H1 (cell line): ENCODE data around the gene ZNF175. TPM values are rescaled to one million over a fixed set of nuclear protein-coding genes. Genes with fewer than 3 reads are reported as not detected.

Experiments
- CTCF ChIA-PET: fragments of 300-600 bp; sonication (Branson Sonifier 250); formaldehyde crosslinking; loops from one replicate; lab custom pipeline; 2021; ENCODE audit not compliant: partially characterized antibody; lab: Charles Lee
- POLR2A ChIA-PET: fragments of 300-600 bp; sonication (Branson Sonifier 250); formaldehyde crosslinking; loops from one replicate; lab custom pipeline; 2021; ENCODE audit warnings: inconsistent platforms; ENCODE audit not compliant: partially characterized antibody; lab: Charles Lee
- DNase-seq, 2 experiments: peaks; one replicate each; pipeline versions ENCODE4 v3.0.0 to v3.0.0-alpha.2; 2010 to 2022; ENCODE audit warnings: low spot score in 2 of 2, low read depth in 1 of 2, mixed read lengths in 1 of 2
- FAIRE-seq: peaks from 2 replicates; lab custom pipeline; 2011; peaks lifted over from hg19 to GRCh38; lab: Jason Lieb, UNC
- H2AFZ ChIP-seq: 2 replicates; pipeline ENCODE4 v1.8.1; 2012; ENCODE audit warnings: low read length, inconsistent platforms
- H2AK5ac ChIP-seq: 2 replicates; pipeline ENCODE4 v1.6.1; 2013; ENCODE audit warnings: low read depth, low read length
- H2BK120ac ChIP-seq: replicated peaks from 2 replicates; pipeline ENCODE3; 2013; ENCODE audit warnings: low read depth, low read length, inconsistent platforms
- H2BK12ac ChIP-seq: 2 replicates; pipeline ENCODE4 v1.6.1; 2013; ENCODE audit warnings: low read depth, low read length
- H2BK15ac ChIP-seq: 2 replicates; pipeline ENCODE4 v1.6.1; 2013; ENCODE audit warnings: low read length
- H2BK20ac ChIP-seq: 2 replicates; pipeline ENCODE4 v1.6.1; 2013; ENCODE audit warnings: low read length
- H2BK5ac ChIP-seq: 2 replicates; pipeline ENCODE4 v1.6.1; 2013; ENCODE audit warnings: low read depth, low read length
- H3K14ac ChIP-seq: 2 replicates; pipeline ENCODE4 v1.6.1; 2013; ENCODE audit warnings: inconsistent platforms; ENCODE audit not compliant: insufficient read length
- H3K18ac ChIP-seq: 2 replicates; pipeline ENCODE4 v1.6.1; 2013; ENCODE audit warnings: low read length; ENCODE audit errors: extremely low read depth
- H3K23ac ChIP-seq: 2 replicates; pipeline ENCODE4 v1.6.1; 2013; ENCODE audit warnings: inconsistent platforms; ENCODE audit not compliant: insufficient read length
- H3K23me2 ChIP-seq: 2 replicates; pipeline ENCODE4 v1.6.1; 2013; ENCODE audit warnings: low read depth, low read length
- H3K27ac ChIP-seq: 2 replicates; pipeline ENCODE4 v1.6.1; 2011; ENCODE audit warnings: low read depth, low read length, inconsistent platforms
- H3K27me3 ChIP-seq, 4 experiments: replicated peaks in 1 of 4; 1 replicate in 1 of 4; 2 replicates in 3 of 4; pipeline versions ENCODE4 v1.6.1 to v1.8.1; 2011 to 2013; ENCODE audit warnings: low read length in 3 of 4, mild to moderate bottlenecking in 3 of 4, inconsistent platforms in 2 of 4, mixed read lengths in 2 of 4, moderate library complexity in 1 of 4; ENCODE audit not compliant: control insufficient read depth in 3 of 4, insufficient read depth in 3 of 4; ENCODE audit errors: extremely low read depth in 1 of 4
- H3K36me3 ChIP-seq, 4 experiments: 2 replicates each; pipeline versions ENCODE4 v1.6.1 to v1.8.1; 2011 to 2013; ENCODE audit warnings: mild to moderate bottlenecking in 4 of 4, low read length in 3 of 4, moderate library complexity in 2 of 4, control low read depth in 1 of 4, inconsistent platforms in 1 of 4; ENCODE audit not compliant: insufficient read depth in 4 of 4, control insufficient read depth in 2 of 4
- H3K4ac ChIP-seq: replicated peaks from 2 replicates; pipeline ENCODE3; 2013; ENCODE audit warnings: low read length, low read depth, mixed read lengths, inconsistent platforms; ENCODE audit not compliant: insufficient read length
- H3K4me1 ChIP-seq, 4 experiments: replicated peaks in 1 of 4; 1 replicate in 1 of 4; 2 replicates in 3 of 4; pipeline versions ENCODE4 v1.6.1 to v1.8.1; 2011 to 2013; ENCODE audit warnings: low read length in 3 of 4, inconsistent platforms in 2 of 4, mixed read lengths in 1 of 4; ENCODE audit not compliant: insufficient read depth in 4 of 4, control insufficient read depth in 3 of 4
- H3K4me2 ChIP-seq, 2 experiments: 2 replicates each; pipeline versions ENCODE4 v1.6.1 to v1.8.1; 2011 to 2013; ENCODE audit warnings: low read depth in 2 of 2, low read length in 2 of 2, control low read depth in 1 of 2, inconsistent platforms in 1 of 2, mild to moderate bottlenecking in 1 of 2; ENCODE audit not compliant: insufficient read depth in 1 of 2
- H3K4me3 ChIP-seq, 4 experiments: fragments of 200-600, 300-600 bp in 1 of 4; sonication (generic), shearing (Covaris generic), sonication (Bioruptor Twin) in 1 of 4; 2 replicates each; pipeline versions ENCODE4 v1.5.1 to v1.8.1; 2011 to 2016; ENCODE audit warnings: low read length in 4 of 4, low read depth in 3 of 4, control low read depth in 2 of 4, inconsistent platforms in 2 of 4, mild to moderate bottlenecking in 2 of 4, mixed read lengths in 1 of 4, moderate library complexity in 1 of 4; ENCODE audit not compliant: insufficient read depth in 2 of 4; ENCODE audit errors: extremely low read depth in 1 of 4
- H3K56ac ChIP-seq: replicated peaks from 2 replicates; pipeline ENCODE3; 2013; ENCODE audit warnings: low read depth, mild to moderate bottlenecking, mixed read lengths, low read length, inconsistent platforms; ENCODE audit not compliant: insufficient read length
- H3K79me1 ChIP-seq: 2 replicates; pipeline ENCODE4 v1.6.1; 2013; ENCODE audit warnings: low read depth, low read length, control low read depth
- H3K79me2 ChIP-seq, 2 experiments: 2 replicates each; pipeline versions ENCODE4 v1.6.1 to v1.8.1; 2012 to 2013; ENCODE audit warnings: low read length in 2 of 2, mild to moderate bottlenecking in 2 of 2, inconsistent platforms in 1 of 2; ENCODE audit not compliant: insufficient read depth in 2 of 2, control insufficient read depth in 1 of 2
- H3K9ac ChIP-seq, 4 experiments: replicated peaks in 1 of 4; 1 replicate in 1 of 4; 2 replicates in 3 of 4; pipeline versions ENCODE4 v1.6.1 to v1.8.1; 2011 to 2013; ENCODE audit warnings: low read depth in 3 of 4, low read length in 3 of 4, control low read depth in 2 of 4, mild to moderate bottlenecking in 2 of 4, moderate library complexity in 2 of 4, inconsistent platforms in 1 of 4; ENCODE audit errors: extremely low read depth in 1 of 4
- H3K9me3 ChIP-seq, 2 experiments: 2 replicates each; pipeline versions ENCODE4 v1.6.1 to v1.8.1; 2012 to 2013; ENCODE audit warnings: mild to moderate bottlenecking in 2 of 2, moderate library complexity in 2 of 2, control low read depth in 1 of 2, inconsistent platforms in 1 of 2, low read depth in 1 of 2, low read length in 1 of 2, mixed read lengths in 1 of 2; ENCODE audit not compliant: insufficient read depth in 2 of 2
- H4K20me1 ChIP-seq, 2 experiments: replicated peaks in 1 of 2; 2 replicates each; pipeline versions ENCODE3 to v1.8.1; 2011 to 2013; ENCODE audit warnings: inconsistent platforms in 2 of 2, low read length in 2 of 2, mild to moderate bottlenecking in 1 of 2; ENCODE audit not compliant: insufficient read depth in 2 of 2, control insufficient read depth in 1 of 2
- H4K5ac ChIP-seq: 2 replicates; pipeline ENCODE4 v1.6.1; 2013; ENCODE audit warnings: low read length, low read depth, mixed read lengths, inconsistent platforms; ENCODE audit not compliant: insufficient read length
- H4K8ac ChIP-seq: 2 replicates; pipeline ENCODE4 v1.8.0; 2013; ENCODE audit warnings: mild to moderate bottlenecking, moderate library complexity, low read length, inconsistent platforms; ENCODE audit not compliant: insufficient read depth; ENCODE audit errors: extremely low read depth
- H4K91ac ChIP-seq: replicated peaks from 2 replicates; pipeline ENCODE3; 2013; ENCODE audit warnings: low read length, mixed read lengths, inconsistent platforms; ENCODE audit not compliant: insufficient read length
- RFX5 ChIP-seq: IDR thresholded peaks from 2 replicates; pipeline ENCODE4 v1.6.1; 2011; ENCODE audit warnings: low read depth, low read length, improper control_type of control experiment, borderline replicate concordance
- TEAD4 ChIP-seq: IDR thresholded peaks from 2 replicates; pipeline ENCODE4 v1.6.1; 2012; ENCODE audit warnings: low read depth, low read length, inconsistent platforms, mixed read lengths
- ZNF274 ChIP-seq: IDR thresholded peaks from 2 replicates; pipeline ENCODE4 v1.7.0; 2012; ENCODE audit warnings: low read length, borderline replicate concordance; ENCODE audit errors: extremely low read depth
- WGBS, 2 experiments: shearing (Covaris generic) in 1 of 2; methylation state at CpG; one replicate each; pipeline versions ENCODE4 v1.1.6 to v1.1.7; 2013 to 2015; ENCODE audit warnings: low lambda C conversion rate in 2 of 2, mixed read lengths in 2 of 2, inconsistent platforms in 1 of 2, low coverage in 1 of 2, missing lambda C conversion rate in 1 of 2; ENCODE audit not compliant: insufficient replicate concordance in 2 of 2, insufficient coverage in 1 of 2, insufficient read length in 1 of 2; ENCODE audit errors: extremely low coverage in 1 of 2, missing lambda C conversion rate in 1 of 2; 5-methylcytosine and 5-hydroxymethylcytosine counted together
- polyA plus RNA-seq, 7 experiments: library from polyadenylated mRNA; depleted of rRNA in 3 of 7; stranded (reverse) in 5 of 7; unstranded in 2 of 7; fragments of >200 nt in 5 of 7; fragments of 200-250 nt in 2 of 7; gene quantifications; 1 replicate in 5 of 7; 2 replicates in 1 of 7; 4 replicates in 1 of 7; pipeline versions ENCODE4 v1.2.1 to v1.2.3, GENCODE V29; 2011 to 2013; ENCODE audit warnings: missing spikeins in 2 of 7, mixed read lengths in 2 of 7
- total RNA-seq: library from RNA; stranded (reverse); fragmentation: NEBNext Ultra II Directional; extraction: Animal tissue kit (Norgen Biotek cat#: 25700); gene quantifications from 2 replicates; pipeline ENCODE4 v1.2.1, GENCODE V29; 2021

Gene ZNF175
- total and polyA plus RNA-seq, 2 of the 8 experiments (the other 6 are each of a cell fraction or from before 2014, with no cell fraction given) = 1.7 to 11.1 TPM

- Histone ChIP-seq H3K9ac (no peak overlapping the region), H4K8ac (no peak overlapping the region), H3K14ac (no peak overlapping the region), H4K91ac (no peak overlapping the region), H4K20me1 (no peaks in the 10 kb centered on the region), H3K4me1 (no peaks in the 10 kb centered on the region), H2BK12ac (no peak overlapping the region), H3K23ac (no peak overlapping the region), H3K27me3 (peaks cover 0 to 1% (median 0%) of the 10 kb centered on the region in 4 experiments; a peak in 1 of 7 replicates), H3K56ac (no peak overlapping the region), H2AFZ (no peak overlapping the region), H3K79me1 (no peaks in the 10 kb centered on the region), H2BK15ac (no peak overlapping the region), H3K27ac (no peak overlapping the region), H3K18ac (no peak overlapping the region), H4K5ac (no peak overlapping the region), H2BK5ac (no peak overlapping the region), H2BK20ac (no peak overlapping the region), H3K23me2 (no peaks in the 10 kb centered on the region), H3K4ac (no peak overlapping the region), H3K79me2 (no peaks in the 10 kb centered on the region), H3K36me3 (no peaks in the 10 kb centered on the region), H3K4me3 (no peak overlapping the region), H3K4me2 (no peak overlapping the region), H2BK120ac (no peak overlapping the region), H2AK5ac (no peak overlapping the region), H3K9me3 (peaks cover 60 to 67% of the 10 kb centered on the region in 2 experiments)
- FAIRE-seq (no peak), DNase-seq (no peak)
- 48% methylated on average over 2 of the region's 2 CpGs; no CpG with 5 or more reads in 1 of the 2 experiments for WGBS, 2 experiments
- ChIA-PET POLR2A (no interaction called here), CTCF (no interaction called here)
- TF ChIP-seq ZNF274 (no peak), RFX5 (no peak), TEAD4 (no peak)
These were observed 49.3 kb upstream of the ZNF175 start for GRCh38 chr19:51521781-51522180.
